ENCODE data around the gene PCA3. TPM values are rescaled to one million over a fixed set of nuclear protein-coding genes. Genes with fewer than 3 reads are reported as not detected.

PCA3 gene
- polyA plus RNA-seq, 1 of the 3 experiments (the other 2 are of a cell fraction), result 0.21 TPM

GRCh38 chr9:76812591-76812990, 48.4 kb downstream of the PCA3 start:
- H3K4me2 ChIP-seq, result no peak overlapping the region
- H3K9me3 ChIP-seq, result no peaks in the 10 kb centered on the region
- peaks cover 7% of the 10 kb centered on the region; the same call in 1 of the 2 replicates for H3K27me3 ChIP-seq (ENCODE audit: insufficient read depth)
- CTCF ChIA-PET, result interaction anchor here (0.6 to 2.4 kb wide), 3 partner anchors 91 to 202 kb away, joined by 3 to 8 read pairs (median 4); no protein-coding TSS in a partner anchor
- H3K27ac ChIP-seq (ENCODE audit: low read depth in 2 of 2, low read length in 1 of 2), result no peak overlapping the region
- 17% methylated on average over 6 of the region's 6 CpGs for WGBS (ENCODE audit: low lambda C conversion rate)
- no peaks in the 10 kb centered on the region for H3K36me3 ChIP-seq (replicated peaks in 1 of 2; ENCODE audit: control insufficient read depth in 1 of 2, insufficient read depth in 2 of 2, low read length in 1 of 2)
- H4K20me1 ChIP-seq (ENCODE audit: insufficient read depth), result no peaks in the 10 kb centered on the region
- peaks cover 11% of the 10 kb centered on the region for H3F3A ChIP-seq (replicated peaks; ENCODE audit: insufficient read depth)
- no peak for TF ChIP-seq FOSL2 (IDR thresholded peaks at IDR 0.05; ENCODE audit: borderline replicate concordance, low read depth)
- no peak for TF ChIP-seq RAD21 (IDR thresholded peaks at IDR 0.05; ENCODE audit: low read length)
- TF ChIP-seq GABPA (IDR thresholded peaks at IDR 0.05; ENCODE audit: low read depth), result no peak
- no peak for TF ChIP-seq POLR2AphosphoS5 (IDR thresholded peaks at IDR 0.05; ENCODE audit: low read depth, low read length)
- no peak for TF ChIP-seq MAX (IDR thresholded peaks at IDR 0.05; ENCODE audit: low read depth)
- no peaks in the 10 kb centered on the region for H3K4me1 ChIP-seq (ENCODE audit: control insufficient read depth in 1 of 2, insufficient read depth in 2 of 2, low read depth in 1 of 2, low read length in 1 of 2)
- H3K4me3 ChIP-seq (ENCODE audit: low read depth in 2 of 2, low read length in 1 of 2), result no peak overlapping the region
- no peaks in the 10 kb centered on the region for H3K9me2 ChIP-seq
- H2AFZ ChIP-seq (ENCODE audit: low read depth), result no peak overlapping the region
- H3K79me2 ChIP-seq (ENCODE audit: insufficient read depth), result no peaks in the 10 kb centered on the region
- H3K9ac ChIP-seq, result no peak overlapping the region
- POLR2A ChIA-PET, result no interaction called here
- DNase-seq, result no peak

- H3K4me2 ChIP-seq, result no peak overlapping the region; the same call in 1 of the 2 replicates
- CTCF ChIA-PET, result interaction anchor here (1.3 kb wide), 1 partner anchor 333 kb away, joined by 4 read pairs; no protein-coding TSS in a partner anchor
- no peak overlapping the region for H3K4me3 ChIP-seq (ENCODE audit: low read depth in 2 of 2, low read length in 1 of 2)
Measured at GRCh38 chr9:76817489-76817888, 53.3 kb downstream of the PCA3 start.

More at GRCh38 chr9:76817489-76817888, 53.3 kb downstream of the PCA3 start:
- Histone ChIP-seq H3K4me1 (ENCODE audit: control insufficient read depth in 1 of 2, insufficient read depth in 2 of 2, low read depth in 1 of 2, low read length in 1 of 2) (0 out of 4 replicates have a peak, but pooled peaks cover 0 to 5% of the 10 kb centered on the region in 2 experiments), H3K9ac (no peak overlapping the region), H3K27me3 (ENCODE audit: insufficient read depth) (no peaks in the 10 kb centered on the region; the same call in 1 of the 2 replicates), H3K36me3 (replicated peaks in 1 of 2; ENCODE audit: control insufficient read depth in 1 of 2, insufficient read depth in 2 of 2, low read length in 1 of 2) (no peaks in the 10 kb centered on the region), H3K79me2 (ENCODE audit: insufficient read depth) (no peaks in the 10 kb centered on the region), H4K20me1 (ENCODE audit: insufficient read depth) (no peaks in the 10 kb centered on the region), H3F3A (replicated peaks; ENCODE audit: insufficient read depth) (peaks cover 17% of the 10 kb centered on the region), H3K27ac (ENCODE audit: low read depth in 2 of 2, low read length in 1 of 2) (peak overlapping the region in 1 of 2 experiments; percentile 91; a peak in 2 of 4 replicates), H3K9me2 (no peaks in the 10 kb centered on the region), H3K9me3 (no peaks in the 10 kb centered on the region), H2AFZ (ENCODE audit: low read depth) (no peak overlapping the region)
- POLR2A ChIA-PET, result no interaction called here
- DNase-seq, result no peak
- TF ChIP-seq TAF1 (IDR thresholded peaks at IDR 0.05; ENCODE audit: borderline replicate concordance, low read depth, low read length) (no peak), SIN3A (IDR thresholded peaks at IDR 0.05; ENCODE audit: borderline replicate concordance, low read depth, low read length) (no peak), EP300 (IDR thresholded peaks at IDR 0.05; ENCODE audit: borderline replicate concordance in 1 of 2, low read depth in 1 of 2, low read length in 1 of 2) (no peak), JUND (IDR thresholded peaks at IDR 0.05) (no peak), POLR2AphosphoS5 (IDR thresholded peaks at IDR 0.05; ENCODE audit: low read depth, low read length) (no peak), ELF1 (IDR thresholded peaks at IDR 0.05) (no peak), USF1 (IDR thresholded peaks at IDR 0.05; ENCODE audit: borderline replicate concordance, low read depth) (no peak), CHD2 (IDR thresholded peaks at IDR 0.05; ENCODE audit: low read length, partially characterized antibody) (no peak), MXI1 (IDR thresholded peaks at IDR 0.05; ENCODE audit: low read depth, low read length) (no peak), FOSL2 (IDR thresholded peaks at IDR 0.05; ENCODE audit: borderline replicate concordance, low read depth) (no peak), REST (IDR thresholded peaks at IDR 0.05; ENCODE audit: low read depth, low read length) (no peak), GATA2 (CRISPR knock-in tag; IDR thresholded peaks at IDR 0.05) (no peak), FOXM1 (IDR thresholded peaks at IDR 0.05; ENCODE audit: low read depth) (no peak), ZBTB33 (IDR thresholded peaks at IDR 0.05; ENCODE audit: borderline replicate concordance, low read depth) (no peak), TEAD4 (IDR thresholded peaks at IDR 0.05; ENCODE audit: borderline replicate concordance, insufficient read depth) (no peak), EZH2phosphoT487 (IDR thresholded peaks at IDR 0.05; ENCODE audit: borderline replicate concordance, low read depth) (no peak), RXRA (IDR thresholded peaks at IDR 0.05; ENCODE audit: borderline replicate concordance, low read depth) (no peak), NRF1 (IDR thresholded peaks at IDR 0.05; ENCODE audit: low read depth, low read length) (no peak), NFIC (IDR thresholded peaks at IDR 0.05; ENCODE audit: borderline replicate concordance) (no peak), SMC3 (IDR thresholded peaks at IDR 0.05; ENCODE audit: low read depth, low read length) (no peak)
- 13% methylated on average over 1 of the region's 1 CpG for WGBS (ENCODE audit: low lambda C conversion rate)

Measured in SK-N-SH (cell line).